H1 (cell line): ENCODE measurements around the gene WFDC10A. TPM values are rescaled to one million over a fixed set of nuclear protein-coding genes. Genes with fewer than 3 reads are reported as not detected.

ENCODE experiments used
- CTCF ChIA-PET: fragments of 300-600 bp; sonication (Branson Sonifier 250); formaldehyde crosslinking; loops from one replicate; lab custom pipeline; 2021; ENCODE audit not compliant: partially characterized antibody; lab: Charles Lee
- POLR2A ChIA-PET: fragments of 300-600 bp; sonication (Branson Sonifier 250); formaldehyde crosslinking; loops from one replicate; lab custom pipeline; 2021; ENCODE audit warnings: inconsistent platforms; ENCODE audit not compliant: partially characterized antibody; lab: Charles Lee
- DNase-seq, 2 experiments: peaks; one replicate each; pipeline versions ENCODE4 v3.0.0 to v3.0.0-alpha.2; 2010 to 2022; ENCODE audit warnings: low spot score in 2 of 2, low read depth in 1 of 2, mixed read lengths in 1 of 2
- FAIRE-seq: peaks from 2 replicates; lab custom pipeline; 2011; peaks lifted over from hg19 to GRCh38; lab: Jason Lieb, UNC
- H2AFZ ChIP-seq: 2 replicates; pipeline ENCODE4 v1.8.1; 2012; ENCODE audit warnings: low read length, inconsistent platforms
- H2AK5ac ChIP-seq: 2 replicates; pipeline ENCODE4 v1.6.1; 2013; ENCODE audit warnings: low read depth, low read length
- H2BK120ac ChIP-seq: replicated peaks from 2 replicates; pipeline ENCODE3; 2013; ENCODE audit warnings: low read depth, low read length, inconsistent platforms
- H2BK12ac ChIP-seq: 2 replicates; pipeline ENCODE4 v1.6.1; 2013; ENCODE audit warnings: low read depth, low read length
- H2BK15ac ChIP-seq: 2 replicates; pipeline ENCODE4 v1.6.1; 2013; ENCODE audit warnings: low read length
- H2BK20ac ChIP-seq: 2 replicates; pipeline ENCODE4 v1.6.1; 2013; ENCODE audit warnings: low read length
- H2BK5ac ChIP-seq: 2 replicates; pipeline ENCODE4 v1.6.1; 2013; ENCODE audit warnings: low read depth, low read length
- H3K14ac ChIP-seq: 2 replicates; pipeline ENCODE4 v1.6.1; 2013; ENCODE audit warnings: inconsistent platforms; ENCODE audit not compliant: insufficient read length
- H3K18ac ChIP-seq: 2 replicates; pipeline ENCODE4 v1.6.1; 2013; ENCODE audit warnings: low read length; ENCODE audit errors: extremely low read depth
- H3K23ac ChIP-seq: 2 replicates; pipeline ENCODE4 v1.6.1; 2013; ENCODE audit warnings: inconsistent platforms; ENCODE audit not compliant: insufficient read length
- H3K23me2 ChIP-seq: 2 replicates; pipeline ENCODE4 v1.6.1; 2013; ENCODE audit warnings: low read depth, low read length
- H3K27ac ChIP-seq: 2 replicates; pipeline ENCODE4 v1.6.1; 2011; ENCODE audit warnings: low read depth, low read length, inconsistent platforms
- H3K27me3 ChIP-seq, 4 experiments: replicated peaks in 1 of 4; 1 replicate in 1 of 4; 2 replicates in 3 of 4; pipeline versions ENCODE4 v1.6.1 to v1.8.1; 2011 to 2013; ENCODE audit warnings: low read length in 3 of 4, mild to moderate bottlenecking in 3 of 4, inconsistent platforms in 2 of 4, mixed read lengths in 2 of 4, moderate library complexity in 1 of 4; ENCODE audit not compliant: control insufficient read depth in 3 of 4, insufficient read depth in 3 of 4; ENCODE audit errors: extremely low read depth in 1 of 4
- H3K36me3 ChIP-seq, 4 experiments: 2 replicates each; pipeline versions ENCODE4 v1.6.1 to v1.8.1; 2011 to 2013; ENCODE audit warnings: mild to moderate bottlenecking in 4 of 4, low read length in 3 of 4, moderate library complexity in 2 of 4, control low read depth in 1 of 4, inconsistent platforms in 1 of 4; ENCODE audit not compliant: insufficient read depth in 4 of 4, control insufficient read depth in 2 of 4
- H3K4ac ChIP-seq: replicated peaks from 2 replicates; pipeline ENCODE3; 2013; ENCODE audit warnings: low read length, low read depth, mixed read lengths, inconsistent platforms; ENCODE audit not compliant: insufficient read length
- H3K4me1 ChIP-seq, 4 experiments: replicated peaks in 1 of 4; 1 replicate in 1 of 4; 2 replicates in 3 of 4; pipeline versions ENCODE4 v1.6.1 to v1.8.1; 2011 to 2013; ENCODE audit warnings: low read length in 3 of 4, inconsistent platforms in 2 of 4, mixed read lengths in 1 of 4; ENCODE audit not compliant: insufficient read depth in 4 of 4, control insufficient read depth in 3 of 4
- H3K4me2 ChIP-seq, 2 experiments: 2 replicates each; pipeline versions ENCODE4 v1.6.1 to v1.8.1; 2011 to 2013; ENCODE audit warnings: low read depth in 2 of 2, low read length in 2 of 2, control low read depth in 1 of 2, inconsistent platforms in 1 of 2, mild to moderate bottlenecking in 1 of 2; ENCODE audit not compliant: insufficient read depth in 1 of 2
- H3K4me3 ChIP-seq, 4 experiments: fragments of 200-600, 300-600 bp in 1 of 4; sonication (generic), shearing (Covaris generic), sonication (Bioruptor Twin) in 1 of 4; 2 replicates each; pipeline versions ENCODE4 v1.5.1 to v1.8.1; 2011 to 2016; ENCODE audit warnings: low read length in 4 of 4, low read depth in 3 of 4, control low read depth in 2 of 4, inconsistent platforms in 2 of 4, mild to moderate bottlenecking in 2 of 4, mixed read lengths in 1 of 4, moderate library complexity in 1 of 4; ENCODE audit not compliant: insufficient read depth in 2 of 4; ENCODE audit errors: extremely low read depth in 1 of 4
- H3K56ac ChIP-seq: replicated peaks from 2 replicates; pipeline ENCODE3; 2013; ENCODE audit warnings: low read depth, mild to moderate bottlenecking, mixed read lengths, low read length, inconsistent platforms; ENCODE audit not compliant: insufficient read length
- H3K79me1 ChIP-seq: 2 replicates; pipeline ENCODE4 v1.6.1; 2013; ENCODE audit warnings: low read depth, low read length, control low read depth
- H3K79me2 ChIP-seq, 2 experiments: 2 replicates each; pipeline versions ENCODE4 v1.6.1 to v1.8.1; 2012 to 2013; ENCODE audit warnings: low read length in 2 of 2, mild to moderate bottlenecking in 2 of 2, inconsistent platforms in 1 of 2; ENCODE audit not compliant: insufficient read depth in 2 of 2, control insufficient read depth in 1 of 2
- H3K9ac ChIP-seq, 4 experiments: replicated peaks in 1 of 4; 1 replicate in 1 of 4; 2 replicates in 3 of 4; pipeline versions ENCODE4 v1.6.1 to v1.8.1; 2011 to 2013; ENCODE audit warnings: low read depth in 3 of 4, low read length in 3 of 4, control low read depth in 2 of 4, mild to moderate bottlenecking in 2 of 4, moderate library complexity in 2 of 4, inconsistent platforms in 1 of 4; ENCODE audit errors: extremely low read depth in 1 of 4
- H3K9me3 ChIP-seq, 2 experiments: 2 replicates each; pipeline versions ENCODE4 v1.6.1 to v1.8.1; 2012 to 2013; ENCODE audit warnings: mild to moderate bottlenecking in 2 of 2, moderate library complexity in 2 of 2, control low read depth in 1 of 2, inconsistent platforms in 1 of 2, low read depth in 1 of 2, low read length in 1 of 2, mixed read lengths in 1 of 2; ENCODE audit not compliant: insufficient read depth in 2 of 2
- H4K20me1 ChIP-seq, 2 experiments: replicated peaks in 1 of 2; 2 replicates each; pipeline versions ENCODE3 to v1.8.1; 2011 to 2013; ENCODE audit warnings: inconsistent platforms in 2 of 2, low read length in 2 of 2, mild to moderate bottlenecking in 1 of 2; ENCODE audit not compliant: insufficient read depth in 2 of 2, control insufficient read depth in 1 of 2
- H4K5ac ChIP-seq: 2 replicates; pipeline ENCODE4 v1.6.1; 2013; ENCODE audit warnings: low read length, low read depth, mixed read lengths, inconsistent platforms; ENCODE audit not compliant: insufficient read length
- H4K8ac ChIP-seq: 2 replicates; pipeline ENCODE4 v1.8.0; 2013; ENCODE audit warnings: mild to moderate bottlenecking, moderate library complexity, low read length, inconsistent platforms; ENCODE audit not compliant: insufficient read depth; ENCODE audit errors: extremely low read depth
- H4K91ac ChIP-seq: replicated peaks from 2 replicates; pipeline ENCODE3; 2013; ENCODE audit warnings: low read length, mixed read lengths, inconsistent platforms; ENCODE audit not compliant: insufficient read length
- CREB1 ChIP-seq: IDR thresholded peaks from 2 replicates; pipeline ENCODE4 v1.6.1; 2012; ENCODE audit warnings: inconsistent platforms
- CTBP2 ChIP-seq: IDR thresholded peaks from 2 replicates; pipeline ENCODE4 v1.7.0; 2011; ENCODE audit warnings: borderline replicate concordance, mild to moderate bottlenecking, moderate library complexity, mixed read lengths, low read length; ENCODE audit not compliant: insufficient read depth, insufficient read length
- EP300 ChIP-seq, 2 experiments: IDR thresholded peaks; 1 replicate in 1 of 2; 2 replicates in 1 of 2; pipeline ENCODE4 v1.6.1; 2011 to 2012; ENCODE audit warnings: low read depth in 2 of 2, low read length in 2 of 2, mild to moderate bottlenecking in 2 of 2, borderline replicate concordance in 1 of 2, inconsistent platforms in 1 of 2, moderate library complexity in 1 of 2
- KDM1A ChIP-seq: fragments of 200-600, 300-600 bp; sonication (generic); IDR thresholded peaks from 2 replicates; pipeline ENCODE4 v1.7.1; 2016; ENCODE audit warnings: mild to moderate bottlenecking, low read length, borderline replicate concordance
- KDM4A ChIP-seq: IDR thresholded peaks from one replicate; pipeline ENCODE4 v1.7.1; 2012; ENCODE audit warnings: low read depth, mild to moderate bottlenecking, moderate library complexity, low read length, inconsistent platforms; ENCODE audit not compliant: severe bottlenecking
- PHF8 ChIP-seq: fragments of 200-600 bp; sonication (generic); conservative IDR thresholded peaks from 2 replicates; pipeline ENCODE4 v1.7.1; 2012; ENCODE audit warnings: low read depth, mild to moderate bottlenecking, inconsistent platforms, low read length, moderate library complexity
- POU5F1 ChIP-seq: IDR thresholded peaks from 2 replicates; pipeline ENCODE4 v1.6.1; 2011; ENCODE audit warnings: low read depth, mild to moderate bottlenecking, low read length, moderate library complexity
- RXRA ChIP-seq: IDR thresholded peaks from 2 replicates; pipeline ENCODE4 v1.6.1; 2011; ENCODE audit warnings: low read depth, mild to moderate bottlenecking, low read length, moderate library complexity; ENCODE audit not compliant: insufficient read depth
- SP4 ChIP-seq: IDR thresholded peaks from 2 replicates; pipeline ENCODE4 v1.6.1; 2012; ENCODE audit warnings: low read length, inconsistent platforms
- SUZ12 ChIP-seq: fragments of 200-600 bp; sonication (generic); IDR thresholded peaks from 2 replicates; pipeline ENCODE4 v1.6.1; 2012; ENCODE audit warnings: mild to moderate bottlenecking, inconsistent platforms, low read length, moderate library complexity, mixed read lengths
- TAF1 ChIP-seq: IDR thresholded peaks from 2 replicates; pipeline ENCODE4 v1.6.1; 2011; ENCODE audit warnings: mild to moderate bottlenecking, low read depth, low read length
- TCF12 ChIP-seq: IDR thresholded peaks from 2 replicates; pipeline ENCODE4 v1.6.1; 2011; ENCODE audit warnings: low read depth, mild to moderate bottlenecking, low read length
- whole genome bisulfite sequencing, 2 experiments: shearing (Covaris generic) in 1 of 2; methylation state at CpG; one replicate each; pipeline versions ENCODE4 v1.1.6 to v1.1.7; 2013 to 2015; ENCODE audit warnings: low lambda C conversion rate in 2 of 2, mixed read lengths in 2 of 2, inconsistent platforms in 1 of 2, low coverage in 1 of 2, missing lambda C conversion rate in 1 of 2; ENCODE audit not compliant: insufficient replicate concordance in 2 of 2, insufficient coverage in 1 of 2, insufficient read length in 1 of 2; ENCODE audit errors: extremely low coverage in 1 of 2, missing lambda C conversion rate in 1 of 2; 5-methylcytosine and 5-hydroxymethylcytosine counted together
- polyA plus RNA-seq, 7 experiments: library from polyadenylated mRNA; depleted of rRNA in 3 of 7; stranded (reverse) in 5 of 7; unstranded in 2 of 7; fragments of >200 nt in 5 of 7; fragments of 200-250 nt in 2 of 7; gene quantifications; 1 replicate in 5 of 7; 2 replicates in 1 of 7; 4 replicates in 1 of 7; pipeline versions ENCODE4 v1.2.1 to v1.2.3, GENCODE V29; 2011 to 2013; ENCODE audit warnings: missing spikeins in 2 of 7, mixed read lengths in 2 of 7
- total RNA-seq: library from RNA; stranded (reverse); fragmentation: NEBNext Ultra II Directional; extraction: Animal tissue kit (Norgen Biotek cat#: 25700); gene quantifications from 2 replicates; pipeline ENCODE4 v1.2.1, GENCODE V29; 2021
- TF ChIP-seq, protein P1 (sequence below): IDR thresholded peaks from 2 replicates; pipeline ENCODE4 v1.6.1; 2011; ENCODE audit warnings: low read length, improper control_type of control experiment

The WFDC10A gene
- total and polyA plus RNA-seq, 2 of the 8 experiments (the other 6 are each of a cell fraction or from before 2014, with no cell fraction given) = not detected

DNA sequence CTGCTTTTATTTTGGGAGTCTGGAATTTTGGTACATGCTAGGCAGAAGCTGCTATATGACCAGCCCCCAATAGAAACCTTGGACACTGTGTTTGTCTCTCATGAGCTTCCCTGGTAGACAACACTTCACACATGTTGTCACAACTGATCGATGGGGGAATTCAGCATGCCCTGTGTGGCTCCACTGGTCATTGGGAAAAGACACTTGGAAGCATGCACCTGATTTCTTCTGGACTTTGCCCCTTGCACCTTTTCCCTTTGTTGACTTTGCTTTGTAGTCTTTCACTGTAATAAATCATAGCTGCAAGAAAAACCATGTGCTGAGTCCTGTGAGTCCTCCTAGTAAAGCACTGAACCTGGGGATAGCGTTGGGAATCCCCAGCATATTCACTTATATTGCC lies 7.9 kb upstream of the WFDC10A start:
- H3K23ac ChIP-seq = no peak overlapping the region
- no peaks in the 10 kb centered on the region for H3K9me3 ChIP-seq
- no peak overlapping the region for H3K4me3 ChIP-seq
- H3K9ac ChIP-seq = no peak overlapping the region
- H3K27ac ChIP-seq = no peak overlapping the region
- no peak overlapping the region for H3K14ac ChIP-seq
- no peak overlapping the region for H3K56ac ChIP-seq
- no peak overlapping the region for H3K4me2 ChIP-seq
- 0 out of 2 replicates have a peak overlapping the region, but pooled peaks have one; percentile 25 for H2AFZ ChIP-seq
- H2BK5ac ChIP-seq = no peak overlapping the region
- H4K8ac ChIP-seq = no peak overlapping the region
- H3K36me3 ChIP-seq = no peaks in the 10 kb centered on the region
- no peak overlapping the region for H4K5ac ChIP-seq
- 0 out of 2 replicates have a peak overlapping the region, but pooled peaks have one; percentile 13 for H2BK15ac ChIP-seq
- no peak overlapping the region for H3K4ac ChIP-seq
- H4K91ac ChIP-seq = no peak overlapping the region
- DNase-seq = no peak
- no peak overlapping the region for H2BK12ac ChIP-seq
- 86% methylated on average over 2 of the region's 2 CpGs; no CpG with 5 or more reads in 1 of the 2 experiments for WGBS, 2 experiments
- no peak overlapping the region for H2AK5ac ChIP-seq
- H2BK20ac ChIP-seq = no peak overlapping the region
- H3K4me1 ChIP-seq = no peaks in the 10 kb centered on the region
- POLR2A ChIA-PET = no interaction called here
- H3K23me2 ChIP-seq = no peaks in the 10 kb centered on the region
- no peak overlapping the region for H3K18ac ChIP-seq
- no peaks in the 10 kb centered on the region for H3K27me3 ChIP-seq
- H3K79me2 ChIP-seq = no peaks in the 10 kb centered on the region
- CTCF ChIA-PET = no interaction called here
- no peaks in the 10 kb centered on the region for H3K79me1 ChIP-seq
- no peak overlapping the region for H2BK120ac ChIP-seq
- FAIRE-seq = no peak
- H4K20me1 ChIP-seq = no peaks in the 10 kb centered on the region
- TF ChIP-seq PHF8 (no peak), POU5F1 (no peak), KDM4A (no peak), RXRA (no peak), SUZ12 (no peak), EP300 (IDR thresholded peaks at IDR 0.05; ENCODE audit: borderline replicate concordance in 1 of 2, low read depth in 2 of 2, low read length in 2 of 2) (no peak), CTBP2 (no peak), KDM1A (no peak), SP4 (no peak), TCF12 (no peak), TAF1 (no peak), CREB1 (no peak)
- TF ChIP-seq, protein P1, sequence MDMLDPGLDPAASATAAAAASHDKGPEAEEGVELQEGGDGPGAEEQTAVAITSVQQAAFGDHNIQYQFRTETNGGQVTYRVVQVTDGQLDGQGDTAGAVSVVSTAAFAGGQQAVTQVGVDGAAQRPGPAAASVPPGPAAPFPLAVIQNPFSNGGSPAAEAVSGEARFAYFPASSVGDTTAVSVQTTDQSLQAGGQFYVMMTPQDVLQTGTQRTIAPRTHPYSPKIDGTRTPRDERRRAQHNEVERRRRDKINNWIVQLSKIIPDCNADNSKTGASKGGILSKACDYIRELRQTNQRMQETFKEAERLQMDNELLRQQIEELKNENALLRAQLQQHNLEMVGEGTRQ = no peak
